ENCODE measurements around the gene KRTAP21-3.
"Not testable (repeated sequence)": the region's sequence is repeated elsewhere in the genome, so short reads cannot be mapped to it uniquely, and the experiment has no call there.

The KRTAP21-3 gene

GRCh38 chr21:30718239-30718909 is at the start of gene KRTAP21-3:
KRTAP21-3 (minus strand) TSS chr21:30718777; CDS start chr21:30718759, 18 bp downstream.
- no peak for DNase-seq (ENCODE audit: low spot score)

- no peak for DNase-seq (ENCODE audit: low spot score)
Measured at GRCh38 chr21:30760776-30761175, 42.2 kb upstream of the KRTAP21-3 start.

- no peak for DNase-seq (ENCODE audit: low spot score)
Measured at GRCh38 chr21:30758306-30758705, 39.7 kb upstream of the KRTAP21-3 start.

- not testable (repeated sequence) for DNase-seq (ENCODE audit: low spot score)
Measured at GRCh38 chr21:30755328-30755727, 36.8 kb upstream of the KRTAP21-3 start, which contains the start of gene KRTAP21-1. KRTAP21-1 (minus strand) TSS chr21:30755428; CDS start chr21:30755378, 50 bp downstream.

- no peak for DNase-seq (ENCODE audit: low spot score)
Measured at GRCh38 chr21:30747159-30747558, 28.6 kb upstream of the KRTAP21-3 start, which contains the start of gene KRTAP21-2. KRTAP21-2 (minus strand) TSS chr21:30747259; CDS start chr21:30747202, 57 bp downstream.

GRCh38 chr21:30740462-30740861 is 21.9 kb upstream of the KRTAP21-3 start:
- DNase-seq (ENCODE audit: low spot score): no peak

GRCh38 chr21:30733026-30733425 is 14.4 kb upstream of the KRTAP21-3 start:
- no peak for DNase-seq (ENCODE audit: low spot score)

GRCh38 chr21:30726726-30727125 is 8.1 kb upstream of the KRTAP21-3 start:
- no peak for DNase-seq (ENCODE audit: low spot score)

GRCh38 chr21:30719401-30719800 is 824 bp upstream of the KRTAP21-3 start:
- no peak for DNase-seq (ENCODE audit: low spot score)

GRCh38 chr21:30717105-30717504 is 1.5 kb downstream of the KRTAP21-3 start:
- no peak for DNase-seq (ENCODE audit: low spot score)

- DNase-seq (ENCODE audit: low spot score): no peak
Measured at GRCh38 chr21:30714946-30715345, 3.6 kb downstream of the KRTAP21-3 start.

- DNase-seq (ENCODE audit: low spot score): no peak
Measured at GRCh38 chr21:30714456-30714855, 4.1 kb downstream of the KRTAP21-3 start.

- DNase-seq (ENCODE audit: low spot score): no peak
Measured at GRCh38 chr21:30713766-30714165, 4.8 kb downstream of the KRTAP21-3 start.

GRCh38 chr21:30710499-30710898 is 8.1 kb downstream of the KRTAP21-3 start:
- DNase-seq (ENCODE audit: low spot score): no peak

GRCh38 chr21:30707409-30707808 is 11.2 kb downstream of the KRTAP21-3 start:
- no peak for DNase-seq (ENCODE audit: low spot score)

- DNase-seq (ENCODE audit: low spot score): no peak
Measured at GRCh38 chr21:30695956-30696355, 22.6 kb downstream of the KRTAP21-3 start.

- DNase-seq (ENCODE audit: low spot score): no peak
Measured at GRCh38 chr21:30689822-30690221, 28.8 kb downstream of the KRTAP21-3 start.

- no peak for DNase-seq (ENCODE audit: low spot score)
Measured at GRCh38 chr21:30684506-30684905, 34.1 kb downstream of the KRTAP21-3 start.

- no peak for DNase-seq (ENCODE audit: low spot score)
Measured at GRCh38 chr21:30680586-30680985, 38.0 kb downstream of the KRTAP21-3 start.

GRCh38 chr21:30676737-30677136 is 41.8 kb downstream of the KRTAP21-3 start:
- DNase-seq (ENCODE audit: low spot score): no peak

GRCh38 chr21:30674312-30674711 is 44.3 kb downstream of the KRTAP21-3 start:
- DNase-seq (ENCODE audit: low spot score): no peak

- no peak for DNase-seq (ENCODE audit: low spot score)
Measured at GRCh38 chr21:30672985-30673650, 45.5 kb downstream of the KRTAP21-3 start.

GRCh38 chr21:30668776-30669175 is 49.8 kb downstream of the KRTAP21-3 start:
- DNase-seq (ENCODE audit: low spot score): no peak
